Lower leg skin (tissue), 4 donors: Measurements from ENCODE around the gene DMRT2. TPM values are rescaled to one million over a fixed set of nuclear protein-coding genes. Genes with fewer than 3 reads are reported as not detected.

ENCODE experiments used
- DNase-seq, 2 donors: peaks; one replicate each; pipeline ENCODE4 v3.0.0-alpha.2; 2019; ENCODE audit warnings: low spot score in 2 of 2
- H3K4me3 ChIP-seq: fragments of 200-600 bp; sonication (generic); 2 replicates; pipeline ENCODE4 v1.5.1; 2017; ENCODE audit warnings: mild to moderate bottlenecking, low read depth; ENCODE audit not compliant: poor library complexity, severe bottlenecking
- POLR2A ChIP-seq, 2 donors: fragments of 450-650 bp; IDR thresholded peaks; one replicate each; pipeline ENCODE4 v1.6.1; 2016 to 2017; ENCODE audit warnings: antibody characterized with exemption in 2 of 2, mild to moderate bottlenecking in 1 of 2, moderate library complexity in 1 of 2
- WGBS, 2 donors: methylation state at CpG; one replicate each; pipeline ENCODE4 v1.1.5; 2018; 5-methylcytosine and 5-hydroxymethylcytosine counted together
- intact Hi-C: fragments of 100-400 bp; cut with DNase I; formaldehyde crosslinking; loops from one replicate; pipeline ENCODE4 v1.15.0; 2023; ENCODE audit warnings: low total_unique reads
- total RNA-seq, 4 donors: library from RNA; depleted of rRNA; stranded (reverse); fragments of >200 nt; gene quantifications; one replicate each; pipeline ENCODE4 v1.1.0, GENCODE V29; 2016
- TF ChIP-seq, protein P1 (sequence below), 3 donors: fragments of 450-650 bp; IDR thresholded peaks; one replicate each; pipeline ENCODE4 v1.5.1; 2016; ENCODE audit warnings: antibody characterized with exemption in 3 of 3, mild to moderate bottlenecking in 3 of 3, moderate library complexity in 2 of 3

DMRT2 gene
- total RNA-seq, 4 donors from 2014 or later, result 0.22 to 0.81 TPM; not detected in 2

DNA sequence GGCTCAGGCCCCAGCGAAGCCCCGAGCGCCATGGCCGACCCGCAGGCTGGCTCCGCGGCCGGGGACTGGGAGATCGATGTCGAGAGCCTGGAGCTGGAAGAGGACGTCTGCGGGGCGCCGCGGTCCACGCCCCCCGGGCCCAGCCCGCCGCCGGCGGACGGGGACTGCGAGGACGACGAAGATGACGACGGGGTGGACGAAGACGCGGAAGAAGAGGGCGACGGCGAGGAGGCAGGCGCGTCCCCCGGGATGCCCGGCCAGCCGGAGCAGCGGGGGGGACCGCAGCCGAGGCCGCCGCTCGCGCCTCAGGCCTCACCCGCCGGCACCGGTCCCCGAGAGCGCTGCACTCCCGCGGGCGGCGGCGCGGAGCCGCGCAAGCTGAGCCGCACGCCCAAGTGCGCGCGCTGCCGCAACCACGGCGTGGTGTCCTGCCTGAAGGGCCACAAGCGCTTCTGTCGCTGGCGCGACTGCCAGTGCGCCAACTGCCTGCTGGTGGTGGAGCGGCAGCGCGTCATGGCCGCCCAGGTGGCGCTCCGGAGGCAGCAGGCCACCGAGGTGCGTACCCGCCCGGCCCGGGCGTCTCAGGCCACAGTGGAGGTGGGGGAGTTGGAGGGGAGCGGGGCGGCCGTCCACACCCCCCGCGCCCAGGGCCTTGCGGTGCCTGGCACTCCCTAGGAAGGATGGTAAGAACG is 1.6 kb downstream of the DMRT2 start:
- WGBS, 2 donors, result 1 to 2% methylated on average over 24 to 39 of the region's 90 CpGs
- no peak for TF ChIP-seq POLR2A (IDR thresholded peaks at IDR 0.05)
- TF ChIP-seq, protein P1, sequence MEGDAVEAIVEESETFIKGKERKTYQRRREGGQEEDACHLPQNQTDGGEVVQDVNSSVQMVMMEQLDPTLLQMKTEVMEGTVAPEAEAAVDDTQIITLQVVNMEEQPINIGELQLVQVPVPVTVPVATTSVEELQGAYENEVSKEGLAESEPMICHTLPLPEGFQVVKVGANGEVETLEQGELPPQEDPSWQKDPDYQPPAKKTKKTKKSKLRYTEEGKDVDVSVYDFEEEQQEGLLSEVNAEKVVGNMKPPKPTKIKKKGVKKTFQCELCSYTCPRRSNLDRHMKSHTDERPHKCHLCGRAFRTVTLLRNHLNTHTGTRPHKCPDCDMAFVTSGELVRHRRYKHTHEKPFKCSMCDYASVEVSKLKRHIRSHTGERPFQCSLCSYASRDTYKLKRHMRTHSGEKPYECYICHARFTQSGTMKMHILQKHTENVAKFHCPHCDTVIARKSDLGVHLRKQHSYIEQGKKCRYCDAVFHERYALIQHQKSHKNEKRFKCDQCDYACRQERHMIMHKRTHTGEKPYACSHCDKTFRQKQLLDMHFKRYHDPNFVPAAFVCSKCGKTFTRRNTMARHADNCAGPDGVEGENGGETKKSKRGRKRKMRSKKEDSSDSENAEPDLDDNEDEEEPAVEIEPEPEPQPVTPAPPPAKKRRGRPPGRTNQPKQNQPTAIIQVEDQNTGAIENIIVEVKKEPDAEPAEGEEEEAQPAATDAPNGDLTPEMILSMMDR (IDR thresholded peaks at IDR 0.05), result no peak
- intact Hi-C loops, result no loop called here
- H3K4me3 ChIP-seq, result peak overlapping the region; percentile 19
- no peak for DNase-seq

DNA sequence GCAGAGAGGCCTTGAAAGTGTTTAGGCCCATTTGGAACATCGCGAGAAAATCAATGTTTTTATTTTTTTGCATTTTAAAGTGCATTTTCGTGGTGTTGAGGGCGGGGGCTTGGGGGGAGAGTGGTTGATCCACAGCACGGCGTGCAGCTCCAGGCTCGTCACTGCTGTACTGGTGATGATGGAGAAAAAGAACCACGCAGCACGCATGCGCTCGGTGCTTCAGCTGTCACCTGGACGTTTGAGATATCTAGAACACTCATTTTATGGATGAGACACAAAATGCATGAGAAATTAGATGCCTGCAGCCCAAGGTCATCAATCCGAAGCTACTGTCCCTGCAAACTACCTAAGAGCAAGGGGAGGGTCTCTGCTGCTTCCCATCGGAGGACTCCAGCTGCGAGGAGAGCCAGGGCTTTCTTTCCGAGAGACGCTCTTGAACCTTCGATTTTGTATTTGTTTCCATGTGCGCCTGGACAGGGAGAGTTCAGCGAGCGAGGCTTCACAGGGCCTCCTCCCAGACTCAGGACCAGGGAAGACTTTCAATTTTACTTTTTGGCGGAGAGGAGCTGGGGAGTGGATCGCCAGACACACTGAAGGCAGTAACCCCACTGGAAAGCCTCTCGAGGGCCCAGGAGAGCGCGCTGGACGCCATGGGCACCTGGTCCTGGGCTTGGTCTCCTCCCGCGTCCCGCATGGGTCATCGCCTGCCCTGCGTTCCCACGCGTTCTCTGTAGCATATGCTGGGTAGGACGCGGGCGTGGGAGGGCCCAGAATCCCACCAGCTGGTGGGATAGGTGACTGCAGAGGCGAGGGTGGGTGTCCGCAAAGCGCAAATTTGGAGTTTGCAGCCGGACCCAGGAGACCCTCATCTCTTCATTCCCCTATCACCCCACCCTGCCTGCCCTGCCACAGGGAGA is 2.5 kb downstream of the DMRT2 start:
- WGBS, 2 donors, result 37 to 48% methylated on average over 41 of the region's 41 CpGs
- H3K4me3 ChIP-seq, result no peak overlapping the region
- no peak for DNase-seq
- no peak for TF ChIP-seq POLR2A (IDR thresholded peaks at IDR 0.05)
- TF ChIP-seq, protein P1 (IDR thresholded peaks at IDR 0.05), result no peak
- intact Hi-C loops, result no loop called here

DNA sequence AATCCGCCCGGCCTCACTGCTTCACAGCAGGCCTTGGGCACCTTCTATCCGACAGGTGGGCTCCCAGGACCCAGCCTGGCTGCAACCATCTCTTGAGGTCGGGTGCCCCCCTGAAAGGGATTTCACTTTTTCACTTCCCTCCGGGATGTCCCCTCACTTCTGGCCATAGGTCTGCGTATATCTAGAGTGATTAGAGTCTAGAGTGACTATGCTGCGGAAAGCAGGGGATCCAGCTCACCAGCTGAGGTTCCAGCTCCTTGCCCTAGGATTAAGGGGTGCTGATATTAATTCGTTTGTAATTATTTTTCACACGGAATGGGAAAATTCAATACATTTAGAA is 3.1 kb downstream of the DMRT2 start:
- no peak overlapping the region for H3K4me3 ChIP-seq
- intact Hi-C loops, result no loop called here
- TF ChIP-seq, protein P1 (IDR thresholded peaks at IDR 0.05), result no peak
- TF ChIP-seq POLR2A (IDR thresholded peaks at IDR 0.05), result no peak
- WGBS, 2 donors, result 52 to 56% methylated on average over 9 of the region's 9 CpGs
- DNase-seq, result no peak

DNA sequence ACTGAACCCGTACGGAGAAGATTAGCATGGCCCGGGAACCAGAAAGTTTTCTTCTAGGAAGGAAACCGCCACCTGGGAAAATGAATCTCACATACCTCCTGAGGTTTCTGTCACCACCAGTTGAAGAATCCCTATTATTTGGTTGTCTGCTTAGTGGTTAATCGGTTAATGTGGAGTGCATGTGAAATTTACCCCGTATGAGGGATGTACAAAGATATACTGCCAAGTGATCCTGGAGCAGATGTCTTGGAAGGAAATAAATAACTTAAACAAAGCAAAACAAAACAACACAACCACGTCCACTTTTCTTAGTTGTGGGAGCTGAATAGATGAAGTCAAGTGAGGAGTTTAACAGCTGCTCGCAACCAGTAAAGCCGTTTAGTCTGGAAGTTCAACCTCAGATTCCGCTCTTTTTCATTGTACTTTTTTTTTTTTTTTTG is 3.8 kb downstream of the DMRT2 start:
- 50% methylated on average over 10 of the region's 10 CpGs for WGBS, 2 donors
- DNase-seq, result no peak
- H3K4me3 ChIP-seq, result no peak overlapping the region
- intact Hi-C loops, result no loop called here
- TF ChIP-seq, protein P1 (IDR thresholded peaks at IDR 0.05), result no peak
- TF ChIP-seq POLR2A (IDR thresholded peaks at IDR 0.05), result no peak

DNA sequence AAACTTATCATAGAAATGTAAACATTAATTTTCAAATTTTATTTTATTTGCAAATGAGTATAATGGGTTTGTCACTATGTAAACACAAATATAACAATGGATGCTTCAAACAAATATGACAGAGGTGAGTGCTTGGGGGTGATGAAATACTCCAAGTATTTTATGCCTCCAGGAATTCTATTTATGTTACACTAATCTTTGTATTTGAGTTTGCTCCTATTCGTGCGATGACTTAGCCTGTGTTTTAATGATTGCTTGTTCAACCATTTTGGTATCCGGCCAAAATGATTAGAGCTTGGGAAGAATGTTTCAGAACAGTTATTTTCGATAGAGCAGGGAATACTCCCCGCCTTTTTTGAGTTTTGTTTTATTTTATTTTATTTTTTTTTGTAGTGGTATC is 5.0 kb downstream of the DMRT2 start:
- intact Hi-C loops, result no loop called here
- TF ChIP-seq POLR2A (IDR thresholded peaks at IDR 0.05), result no peak
- TF ChIP-seq, protein P1 (IDR thresholded peaks at IDR 0.05), result no peak
- no peak for DNase-seq
- H3K4me3 ChIP-seq, result no peak overlapping the region
- WGBS, 2 donors, result 53 to 72% methylated on average over 5 of the region's 5 CpGs
